CD4-positive, alpha-beta T cell (primary cell): ENCODE measurements around the gene PARD3B. TPM values are rescaled to one million over a fixed set of nuclear protein-coding genes. Genes with fewer than 3 reads are reported as not detected.
A peak's percentile ranks its signal among the peaks of the same experiment; 100 is the strongest.

Source experiments
- ATAC-seq: fragments of 200-7000 bp; cut with Tn5 transposase; one replicate; pipeline ENCODE4 v1.10.0; 2022; ENCODE audit warnings: mild to moderate bottlenecking; ENCODE audit not compliant: poor library complexity
- CTCF ChIA-PET: fragments of 350-600 bp; sonication (Branson Sonifier 250); formaldehyde crosslinking; loops from one replicate; lab custom pipeline; 2021; ENCODE audit warnings: antibody characterized with exemption, inconsistent platforms; lab: Charles Lee
- POLR2A ChIA-PET: fragments of 350-600 bp; sonication (Branson Sonifier 250); formaldehyde crosslinking; loops from one replicate; lab custom pipeline; 2021; ENCODE audit warnings: antibody characterized with exemption, inconsistent platforms; lab: Charles Lee
- DNase-seq, 14 experiments: peaks; one replicate each; pipeline ENCODE4 v3.0.0-alpha.2; 2013 to 2020; ENCODE audit warnings: mixed read lengths in 2 of 14
- H3K27ac ChIP-seq, 2 donors: one replicate each; pipeline versions ENCODE4 v1.5.1 to v1.7.0; 2013; ENCODE audit warnings: low read length in 2 of 2, low read depth in 1 of 2, mild to moderate bottlenecking in 1 of 2
- H3K27me3 ChIP-seq, 2 experiments: 1 replicate in 1 of 2; 2 replicates in 1 of 2; pipeline versions ENCODE4 v1.6.1 to v1.7.0; 2013; ENCODE audit warnings: low read length in 2 of 2, control low read depth in 1 of 2, mild to moderate bottlenecking in 1 of 2, moderate library complexity in 1 of 2; ENCODE audit not compliant: insufficient read depth in 2 of 2, control insufficient read depth in 1 of 2
- H3K36me3 ChIP-seq: one replicate; pipeline ENCODE4 v1.6.1; 2013; ENCODE audit warnings: low read length, control low read depth; ENCODE audit not compliant: insufficient read depth
- H3K4me1 ChIP-seq: one replicate; pipeline ENCODE4 v1.6.1; 2013; ENCODE audit warnings: low read length, control low read depth; ENCODE audit not compliant: insufficient read depth
- H3K4me3 ChIP-seq: one replicate; pipeline ENCODE4 v1.5.1; 2013; ENCODE audit warnings: mild to moderate bottlenecking, low read length, moderate library complexity
- H3K9me3 ChIP-seq, 2 experiments: 1 replicate in 1 of 2; 2 replicates in 1 of 2; pipeline versions ENCODE4 v1.6.1 to v1.7.0; 2013; ENCODE audit warnings: low read length in 2 of 2, mild to moderate bottlenecking in 2 of 2, control low read depth in 1 of 2, moderate library complexity in 1 of 2; ENCODE audit not compliant: control insufficient read depth in 1 of 2, insufficient read depth in 1 of 2
- H3K27ac Mint-ChIP-seq: one replicate; pipeline ENCODE4 v1.8.0; 2020; ENCODE audit warnings: mixed read lengths
- H3K27me3 Mint-ChIP-seq: one replicate; pipeline ENCODE4 v1.8.0; 2021; ENCODE audit warnings: mixed read lengths
- H3K36me3 Mint-ChIP-seq: one replicate; pipeline ENCODE4 v1.8.0; 2021; ENCODE audit warnings: low read depth, mixed read lengths
- H3K4me1 Mint-ChIP-seq: one replicate; pipeline ENCODE4 v1.8.0; 2021; ENCODE audit warnings: low read depth, mixed read lengths
- H3K4me3 Mint-ChIP-seq: one replicate; pipeline ENCODE4 v1.8.0; 2020; ENCODE audit warnings: mild to moderate bottlenecking, mixed read lengths
- H3K9me3 Mint-ChIP-seq: one replicate; pipeline ENCODE4 v1.8.0; 2020; ENCODE audit warnings: mixed read lengths
- intact Hi-C, 2 experiments: fragments of 100-400 bp; cut with DNase I in 1 of 2; cut with micrococcal nuclease in 1 of 2; formaldehyde crosslinking; loops; one replicate each; pipeline versions ENCODE4 v1.15.1 to v1.9.0; 2023 to 2025; cut with DNase I, micrococcal nuclease
- total RNA-seq, 174 experiments: library from RNA in 2 of 174; stranded (reverse) in 2 of 174; gene quantifications; one replicate each; pipeline ENCODE4 v1.2.3 and lab custom pipeline; 2021 to 2026
- TF ChIP-seq, protein P1 (sequence below): fragments of 200-600 bp; IDR thresholded peaks from one replicate; pipeline ENCODE4 v1.8.0; 2022; ENCODE audit warnings: antibody characterized with exemption, mild to moderate bottlenecking

PARD3B gene
- total RNA-seq, 2 experiments from 2014 or later = 0.87 to 1.9 TPM

- H3K4me3 ChIP-seq = no peak overlapping the region
- no peak overlapping the region for H3K27ac ChIP-seq
- DNase-seq = no peak
- H3K27me3 ChIP-seq = no peaks in the 10 kb centered on the region
- ATAC-seq = no peak
- TF ChIP-seq, protein P1, sequence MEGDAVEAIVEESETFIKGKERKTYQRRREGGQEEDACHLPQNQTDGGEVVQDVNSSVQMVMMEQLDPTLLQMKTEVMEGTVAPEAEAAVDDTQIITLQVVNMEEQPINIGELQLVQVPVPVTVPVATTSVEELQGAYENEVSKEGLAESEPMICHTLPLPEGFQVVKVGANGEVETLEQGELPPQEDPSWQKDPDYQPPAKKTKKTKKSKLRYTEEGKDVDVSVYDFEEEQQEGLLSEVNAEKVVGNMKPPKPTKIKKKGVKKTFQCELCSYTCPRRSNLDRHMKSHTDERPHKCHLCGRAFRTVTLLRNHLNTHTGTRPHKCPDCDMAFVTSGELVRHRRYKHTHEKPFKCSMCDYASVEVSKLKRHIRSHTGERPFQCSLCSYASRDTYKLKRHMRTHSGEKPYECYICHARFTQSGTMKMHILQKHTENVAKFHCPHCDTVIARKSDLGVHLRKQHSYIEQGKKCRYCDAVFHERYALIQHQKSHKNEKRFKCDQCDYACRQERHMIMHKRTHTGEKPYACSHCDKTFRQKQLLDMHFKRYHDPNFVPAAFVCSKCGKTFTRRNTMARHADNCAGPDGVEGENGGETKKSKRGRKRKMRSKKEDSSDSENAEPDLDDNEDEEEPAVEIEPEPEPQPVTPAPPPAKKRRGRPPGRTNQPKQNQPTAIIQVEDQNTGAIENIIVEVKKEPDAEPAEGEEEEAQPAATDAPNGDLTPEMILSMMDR = no peak
- H3K36me3 Mint-ChIP-seq = no peaks in the 10 kb centered on the region
- ChIA-PET POLR2A (interaction anchor here (3.3 kb wide), 1 partner anchor 161 kb away, joined by 12 read pairs; no protein-coding TSS in a partner anchor), CTCF (no interaction called here)
- intact Hi-C loops = no loop called here
- peaks cover 34% of the 10 kb centered on the region for H3K4me1 Mint-ChIP-seq
- no peaks in the 10 kb centered on the region for H3K9me3 ChIP-seq
- H3K27me3 Mint-ChIP-seq = no peaks in the 10 kb centered on the region
- H3K9me3 Mint-ChIP-seq = no peaks in the 10 kb centered on the region
- peaks cover 9% of the 10 kb centered on the region for H3K4me1 ChIP-seq
- peak overlapping the region; percentile 52 for H3K27ac Mint-ChIP-seq
- no peaks in the 10 kb centered on the region for H3K36me3 ChIP-seq
- H3K4me3 Mint-ChIP-seq = no peak overlapping the region
Observed at GRCh38 chr2:205128726-205129125, 583.5 kb downstream of the PARD3B start.

- Histone ChIP-seq H3K9me3 (no peaks in the 10 kb centered on the region), H3K36me3 (no peaks in the 10 kb centered on the region), H3K27ac (peak overlapping the region in 1 of 2 donors; percentile 25), H3K27me3 (no peaks in the 10 kb centered on the region), H3K4me1 (peaks cover 9% of the 10 kb centered on the region), H3K4me3 (no peak overlapping the region)
- ChIA-PET POLR2A (interaction anchor here (1.1 to 3.3 kb wide), 3 partner anchors 162 to 546 kb away, joined by 3 to 12 read pairs (median 4); no protein-coding TSS in a partner anchor), CTCF (no interaction called here)
- Mint-ChIP-seq H3K27ac (peak overlapping the region; percentile 52), H3K27me3 (no peaks in the 10 kb centered on the region), H3K4me1 (peaks cover 34% of the 10 kb centered on the region), H3K36me3 (no peaks in the 10 kb centered on the region), H3K9me3 (no peaks in the 10 kb centered on the region), H3K4me3 (no peak overlapping the region)
- ATAC-seq (no peak), DNase-seq (peak in 3 of 14 experiments; percentile 7 to 12 (median 11))
- TF ChIP-seq, protein P1 = no peak
- intact Hi-C loops = no loop called here
Observed at GRCh38 chr2:205129531-205129930, 584.3 kb downstream of the PARD3B start.

- ChIA-PET CTCF (interaction anchor here (1.0 to 1.3 kb wide), 2 partner anchors 18 to 259 kb away, joined by 3 to 6 read pairs; no protein-coding TSS in a partner anchor), POLR2A (interaction anchor here (0.7 to 3.3 kb wide), 10 partner anchors 9 to 546 kb away, joined by 3 to 12 read pairs (median 4); no protein-coding TSS in a partner anchor)
- Histone ChIP-seq H3K27me3 (no peaks in the 10 kb centered on the region), H3K36me3 (no peaks in the 10 kb centered on the region), H3K27ac (peak overlapping the region in 1 of 2 donors; percentile 25), H3K9me3 (no peaks in the 10 kb centered on the region), H3K4me1 (peaks cover 9% of the 10 kb centered on the region), H3K4me3 (no peak overlapping the region)
- H3K4me3 Mint-ChIP-seq = peak overlapping the region; percentile 6
- peak overlapping the region; percentile 52 for H3K27ac Mint-ChIP-seq
- ATAC-seq (no peak), DNase-seq (peak in 4 of 14 experiments; percentile 6 to 35 (median 25))
- TF ChIP-seq, protein P1 = peak; percentile 40
- no peaks in the 10 kb centered on the region for H3K9me3 Mint-ChIP-seq
- H3K27me3 Mint-ChIP-seq = no peaks in the 10 kb centered on the region
- H3K4me1 Mint-ChIP-seq = peaks cover 34% of the 10 kb centered on the region
- H3K36me3 Mint-ChIP-seq = no peaks in the 10 kb centered on the region
- intact Hi-C loops = loop anchor here (2.0 to 5.0 kb wide), 2 partner anchors 258 to 259 kb away; no protein-coding TSS in a partner anchor
Observed at GRCh38 chr2:205130111-205130829, 585.0 kb downstream of the PARD3B start.
